Stimulated activated CD8-positive, alpha-beta memory T cell treated with anti-CD3 and anti-CD28 coated beads, Interleukin-12 subunit alpha, Interleukin-12 subunit beta, amount 100 ng/mL, for 24 hours (primary cell): ENCODE measurements around the gene GNA14.
"Not testable (repeated sequence)": the region's sequence is repeated elsewhere in the genome, so short reads cannot be mapped to it uniquely, and the experiment has no call there.

Experiments
- DNase-seq: peaks from one replicate; pipeline ENCODE4 v3.0.0-alpha.2; 2020; ENCODE audit errors: extremely low read depth

Gene GNA14

DNA sequence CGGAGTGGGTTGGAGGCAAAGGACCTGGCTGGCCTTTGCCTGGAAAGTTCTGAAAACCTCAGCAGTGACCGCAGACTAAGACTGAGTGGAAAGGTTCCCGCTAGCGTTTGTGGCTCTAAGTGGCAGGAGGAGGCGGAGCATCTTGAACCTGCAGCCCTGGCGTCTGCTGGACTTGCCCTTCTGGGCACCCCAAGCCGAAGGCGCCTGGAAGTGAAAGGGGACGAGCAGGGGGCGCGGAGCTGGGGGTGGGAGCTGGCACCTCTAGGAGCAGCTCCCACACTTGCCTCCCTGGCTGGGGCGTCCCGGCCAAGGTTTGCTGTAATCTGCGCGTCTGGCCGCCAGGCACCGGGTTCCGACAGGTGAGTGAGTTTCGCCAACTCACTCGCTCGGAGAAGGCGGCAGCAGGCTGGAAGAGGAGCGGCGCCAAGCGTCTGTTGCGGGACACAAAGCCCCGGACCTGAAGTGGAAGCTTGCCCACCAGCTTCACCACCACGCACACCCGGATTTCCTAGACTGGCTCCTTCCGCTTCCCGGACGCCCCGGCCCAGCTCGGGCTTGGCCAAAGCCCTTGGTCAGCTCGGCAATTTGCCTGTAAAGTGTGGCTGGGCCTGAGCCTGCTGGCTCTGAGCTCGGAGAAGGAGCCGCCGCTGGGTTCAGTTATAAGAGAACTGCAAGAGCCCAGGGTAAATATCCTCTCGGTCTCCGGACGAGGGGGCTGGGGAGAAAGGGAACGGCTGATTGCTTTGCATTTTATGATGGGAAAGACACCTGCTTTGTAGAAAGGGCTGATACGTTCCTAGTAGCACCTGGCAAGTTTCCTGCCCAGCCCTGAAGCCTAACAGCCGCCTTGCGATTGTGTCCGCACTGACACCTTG, at the start of gene GNA14:
GNA14 (minus strand) TSS at position 89 of the 875 bp plus-strand sequence. CDS start 529 bp downstream, outside the sequence.
- no peak for DNase-seq

DNA sequence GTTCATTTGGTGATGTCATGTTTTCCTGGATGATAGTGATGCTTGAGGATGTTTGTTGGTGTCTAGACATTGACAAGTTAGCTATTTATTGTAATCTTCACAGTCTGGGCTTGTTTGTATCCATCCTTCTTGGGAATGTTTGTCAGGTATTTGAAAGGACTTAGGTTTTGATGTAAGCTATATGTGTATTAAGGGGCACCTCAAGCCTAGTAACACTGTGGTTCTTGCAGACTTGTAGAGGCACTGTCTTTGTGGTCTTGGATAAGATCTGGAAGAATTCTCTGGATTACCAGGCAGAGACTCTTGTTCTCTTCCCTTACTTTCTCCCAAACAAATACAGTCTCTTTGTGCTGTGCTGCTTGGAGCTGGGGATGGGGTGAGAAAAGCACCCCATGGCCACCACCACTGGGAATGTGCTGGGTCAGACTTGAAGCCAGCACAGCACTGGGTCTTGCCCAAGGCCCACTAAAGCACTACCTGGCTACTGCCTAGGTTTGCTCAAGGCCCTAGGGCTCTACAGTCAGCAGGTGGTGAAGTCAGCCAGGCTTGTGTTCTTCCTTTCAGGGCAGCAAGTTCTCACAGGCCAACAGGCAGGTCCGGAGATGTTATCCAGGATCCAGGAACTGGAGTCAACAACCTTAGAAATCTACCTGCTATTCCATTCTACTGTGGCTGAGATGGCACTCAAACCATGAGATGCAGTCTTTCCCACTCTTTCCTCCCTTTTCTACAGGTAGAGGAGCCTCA, 49.3 kb upstream of the GNA14 start:
- no peak for DNase-seq

DNA sequence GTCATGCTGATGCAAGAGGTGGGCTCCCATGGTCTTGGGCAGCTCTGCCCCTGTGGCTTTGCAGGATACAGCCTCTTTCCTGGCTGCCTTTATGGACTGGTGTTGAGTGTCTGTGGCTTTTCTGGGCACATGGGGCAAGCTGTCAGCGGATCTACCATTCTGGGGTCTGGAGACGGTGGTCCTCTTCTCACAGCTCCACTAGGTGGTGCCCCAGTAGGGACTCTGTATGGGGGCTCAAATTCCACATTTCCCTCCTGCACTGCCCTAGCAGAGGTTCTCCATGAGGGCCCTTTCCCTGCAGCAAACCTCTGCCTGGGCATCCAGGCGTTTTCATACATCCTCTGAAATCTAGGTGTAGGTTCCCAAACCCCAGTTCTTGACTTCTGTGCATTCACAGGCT, 42.6 kb upstream of the GNA14 start:
- DNase-seq: not testable (repeated sequence)

DNA sequence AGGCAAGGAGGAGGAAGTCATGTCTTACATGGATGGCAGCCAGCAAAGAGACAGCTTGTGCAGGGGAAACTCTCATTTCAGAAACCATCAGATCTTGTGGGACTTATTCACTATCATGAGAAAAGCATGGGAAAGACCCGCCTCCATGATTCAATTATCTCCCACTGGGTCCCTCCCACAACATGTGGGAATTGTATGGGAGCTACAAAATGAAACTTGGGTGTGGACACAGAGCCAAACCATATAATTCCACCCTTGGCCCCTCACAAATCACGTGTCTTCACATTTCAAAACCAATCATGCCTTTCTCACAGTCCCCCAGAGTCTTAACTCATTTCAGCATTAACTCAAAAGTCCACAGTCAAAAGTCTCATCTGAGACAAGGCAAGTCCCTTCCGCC, 42.0 kb upstream of the GNA14 start:
- DNase-seq: not testable (repeated sequence)

DNA sequence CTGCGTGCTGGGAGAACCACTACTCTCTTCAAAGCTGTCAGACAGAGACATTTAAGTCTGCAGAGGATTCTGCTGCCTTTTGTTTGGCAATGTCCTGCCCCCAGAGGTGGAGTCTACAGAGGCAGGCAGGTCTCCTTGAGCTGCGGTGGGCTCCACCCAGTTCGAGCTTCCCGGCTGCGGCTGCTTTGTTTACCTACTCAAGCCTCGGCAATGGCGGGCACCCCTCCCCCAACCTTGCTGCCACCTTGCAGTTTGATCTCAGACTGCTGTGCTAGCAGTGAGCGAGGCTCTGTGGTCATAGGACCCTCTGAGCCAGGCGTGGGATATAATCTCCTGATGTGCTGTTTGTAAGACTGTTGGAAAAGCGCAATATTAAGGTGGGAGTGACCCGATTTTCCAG, 39.6 kb upstream of the GNA14 start:
- not testable (repeated sequence) for DNase-seq

DNA sequence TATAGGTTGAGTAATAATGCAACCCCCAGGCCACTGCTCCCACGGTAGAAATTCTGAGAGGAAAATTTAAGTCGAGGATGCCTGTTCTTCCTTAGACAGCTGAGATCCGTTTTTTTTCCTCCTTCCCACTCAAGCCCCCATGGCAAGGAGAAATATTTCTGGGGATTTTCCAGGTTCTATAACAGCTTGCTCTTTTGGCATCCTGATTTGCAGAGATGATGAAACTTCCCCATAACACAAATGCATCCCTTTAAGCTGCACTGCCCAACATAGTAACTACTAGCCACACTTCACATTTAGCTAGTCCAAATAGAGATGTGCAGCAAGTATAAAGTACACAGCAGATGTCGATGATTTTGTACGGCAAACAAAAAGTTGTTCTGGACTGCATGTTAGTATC, 32.5 kb upstream of the GNA14 start:
- DNase-seq: no peak

DNA sequence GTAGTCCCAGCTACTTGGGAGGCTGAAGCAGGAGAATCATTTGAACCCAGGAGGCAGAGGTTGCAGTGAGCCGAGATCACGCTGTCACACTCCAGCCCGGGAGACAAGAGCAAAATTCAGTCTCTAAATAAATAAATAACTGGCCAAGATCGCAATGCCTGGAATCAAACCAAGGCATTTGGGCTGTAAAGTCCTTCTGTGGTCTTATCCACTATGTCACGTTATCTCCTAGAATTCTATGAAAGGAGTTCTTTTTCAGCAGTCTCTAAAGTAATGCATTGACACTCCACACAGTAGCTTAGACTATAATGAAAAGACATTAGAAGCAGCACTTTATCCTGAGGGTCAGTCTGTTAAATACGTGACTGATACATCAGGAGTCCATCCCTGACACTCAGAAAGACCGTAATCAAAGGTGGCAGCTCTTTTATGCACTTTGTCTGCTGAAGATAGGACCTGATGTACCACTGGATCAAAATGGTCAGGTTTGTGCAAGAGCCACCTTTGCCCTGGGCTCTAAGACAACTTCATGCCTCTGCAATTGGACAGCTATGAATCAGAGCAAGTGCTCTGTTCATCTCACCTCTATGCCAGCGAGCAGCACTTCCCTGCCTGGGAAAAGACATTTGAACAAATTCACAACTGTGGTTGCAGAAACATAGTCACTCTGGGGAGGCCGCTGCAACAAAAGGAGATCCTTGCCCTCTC, 31.7 kb upstream of the GNA14 start:
- DNase-seq: no peak

DNA sequence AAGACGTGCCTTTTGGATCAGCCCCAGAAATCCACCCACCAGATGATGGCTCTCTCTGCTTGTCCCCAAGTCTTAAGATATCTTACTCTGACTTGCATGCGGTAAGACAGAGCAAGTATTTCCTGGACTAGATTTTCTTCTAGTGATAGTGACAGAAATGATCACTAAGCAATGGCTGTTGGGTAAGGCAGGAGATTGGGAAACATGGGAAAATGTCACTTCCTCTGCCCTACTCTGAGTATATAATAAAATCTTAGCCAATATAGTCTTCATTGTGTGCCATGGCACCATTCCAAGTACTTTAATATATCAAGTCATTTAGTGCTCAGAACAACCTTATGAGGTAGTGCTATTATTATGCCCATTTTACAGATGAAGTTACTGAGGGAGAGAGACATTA, 31.0 kb upstream of the GNA14 start:
- DNase-seq: no peak

DNA sequence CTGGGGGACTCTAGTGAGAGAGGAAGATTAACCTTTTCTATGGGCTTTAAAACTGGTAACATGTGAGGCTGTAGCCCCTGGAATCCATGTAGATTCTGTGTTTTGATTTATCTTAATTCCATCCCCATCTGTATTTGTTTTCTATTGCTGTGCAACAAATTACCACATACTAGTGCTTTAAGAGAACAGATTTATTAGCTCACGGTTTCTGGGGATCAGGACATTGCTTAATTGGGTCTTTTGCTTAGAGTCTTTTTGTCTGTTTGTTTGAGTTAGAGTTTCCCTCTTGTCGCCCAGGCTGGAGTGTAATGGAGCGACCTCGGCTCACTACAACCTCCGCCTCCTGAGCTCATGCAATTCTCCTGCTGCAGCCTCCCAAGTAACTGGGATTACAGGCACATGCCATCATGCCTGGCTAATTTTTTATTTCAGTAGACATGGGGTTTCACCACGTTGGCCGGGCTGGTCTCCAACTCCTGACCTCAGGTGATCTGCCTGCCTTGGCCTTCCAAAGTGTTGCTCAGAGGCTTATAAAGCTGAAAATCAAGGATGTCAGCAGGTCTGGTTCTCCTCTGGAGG, 29.9 kb upstream of the GNA14 start:
- DNase-seq: no peak

DNA sequence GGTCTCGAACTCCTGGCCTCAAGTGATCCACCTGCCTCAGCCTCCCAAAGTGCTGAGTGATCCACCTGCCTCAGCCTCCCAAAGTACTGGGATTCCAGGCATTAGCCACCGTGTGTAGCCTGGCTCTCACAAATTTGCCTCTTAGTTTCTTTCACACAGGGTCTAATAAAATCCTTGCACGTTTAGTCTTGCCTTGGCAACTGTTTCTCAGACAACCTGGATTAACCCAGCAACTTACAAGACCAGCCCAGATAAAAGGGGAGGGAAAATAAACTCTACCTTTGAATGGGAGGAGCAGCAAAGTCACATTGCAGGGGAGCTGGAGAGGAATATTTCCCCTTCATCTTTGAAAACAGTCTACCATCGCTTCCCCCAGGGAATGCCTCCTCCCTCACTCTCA, 29.3 kb upstream of the GNA14 start:
- DNase-seq: no peak

DNA sequence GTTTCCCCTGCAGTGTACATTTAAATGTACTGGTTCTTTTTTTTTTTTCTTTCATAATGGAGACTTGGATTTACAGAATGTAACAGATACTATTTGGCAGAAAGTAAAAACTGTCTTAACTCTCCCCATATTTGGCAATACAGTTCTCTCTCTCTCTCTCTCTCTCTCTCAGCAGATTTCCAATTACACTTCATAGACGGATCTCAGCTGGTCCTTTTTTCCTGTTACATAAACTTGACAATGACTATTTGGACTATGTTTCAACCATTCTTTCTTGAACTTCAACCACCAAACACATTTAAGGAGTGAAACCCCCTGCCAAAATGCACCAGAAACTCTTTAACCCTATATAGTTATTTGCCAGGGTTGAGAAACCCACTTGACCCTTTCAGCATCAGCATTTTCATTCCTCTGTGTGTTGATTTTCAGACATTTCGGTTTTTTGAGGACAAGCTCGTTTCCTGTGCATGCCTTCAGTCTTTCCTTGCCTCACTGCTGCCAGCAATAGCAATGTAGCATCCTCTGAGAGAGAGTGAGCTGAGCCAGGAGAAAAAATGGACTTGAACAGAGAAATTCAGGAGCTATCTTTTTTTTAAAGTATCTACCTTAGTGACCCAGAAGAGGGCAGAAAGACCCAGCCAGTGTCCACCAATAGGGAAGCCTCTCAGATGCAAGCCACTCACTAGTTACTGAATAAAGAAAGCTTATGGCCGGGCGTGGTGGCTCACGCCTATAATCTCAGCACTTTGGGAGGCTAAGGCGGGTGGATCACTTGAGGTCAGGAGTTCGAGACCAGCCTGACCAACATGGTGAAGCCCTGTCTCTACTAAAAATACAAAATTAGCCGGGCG, 26.0 kb upstream of the GNA14 start:
- DNase-seq: no peak

DNA sequence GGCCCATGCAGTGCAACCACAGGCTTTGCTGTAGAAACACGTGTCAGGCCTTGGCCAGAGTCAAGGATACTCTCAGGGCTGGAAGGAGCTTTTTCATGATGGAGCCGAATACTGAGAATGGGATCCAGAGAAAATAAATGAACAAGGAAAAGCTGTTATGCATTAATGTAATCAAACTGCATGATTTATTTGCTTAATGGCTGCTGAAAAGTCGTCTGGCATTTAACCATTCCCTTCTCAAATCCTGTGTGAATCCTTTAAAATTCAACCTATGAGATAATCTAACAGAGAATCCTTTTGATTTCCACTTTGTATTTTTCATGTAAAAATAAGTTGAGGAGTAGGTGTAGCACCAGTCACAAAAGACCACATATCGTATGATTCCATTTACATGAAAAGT, 24.1 kb upstream of the GNA14 start:
- DNase-seq: no peak

DNA sequence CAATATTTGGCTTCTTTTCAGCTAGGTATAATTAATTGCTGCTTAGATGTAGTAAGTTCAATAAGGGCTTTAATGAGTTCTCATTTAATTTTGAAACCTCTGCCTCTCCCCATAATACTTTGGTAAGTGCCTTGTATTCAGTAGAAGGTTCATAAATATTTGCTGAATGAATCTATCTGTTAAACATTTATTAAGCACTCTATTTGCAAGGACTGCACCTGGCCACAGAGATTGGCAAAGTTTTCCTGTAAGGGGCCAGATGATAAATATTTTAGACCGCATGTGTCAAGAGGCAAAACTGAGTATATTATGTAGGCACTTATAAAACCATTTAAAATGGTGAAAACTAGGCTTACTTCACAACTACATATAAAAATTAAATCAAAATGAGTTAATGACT, 19.0 kb upstream of the GNA14 start:
- no peak for DNase-seq

DNA sequence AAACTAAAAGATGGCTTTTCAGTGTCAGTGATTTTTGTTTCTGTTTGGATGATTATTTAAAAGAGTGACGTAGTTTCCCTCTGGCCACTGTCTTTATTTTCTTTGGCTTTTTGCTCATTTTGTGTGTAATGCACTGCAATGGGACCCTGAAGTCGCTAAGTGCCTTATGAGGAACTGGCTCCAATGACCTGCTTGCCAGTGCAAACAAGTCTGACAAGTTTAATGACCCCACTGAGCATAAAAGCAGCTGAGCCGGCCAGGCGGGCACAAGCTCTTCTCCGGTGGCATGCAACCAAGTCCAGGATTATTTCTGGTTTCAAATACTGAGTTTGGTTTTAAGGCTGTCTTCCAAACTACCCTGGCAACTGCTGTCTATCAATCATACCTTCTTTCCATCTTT, 15.6 kb upstream of the GNA14 start:
- DNase-seq: no peak

DNA sequence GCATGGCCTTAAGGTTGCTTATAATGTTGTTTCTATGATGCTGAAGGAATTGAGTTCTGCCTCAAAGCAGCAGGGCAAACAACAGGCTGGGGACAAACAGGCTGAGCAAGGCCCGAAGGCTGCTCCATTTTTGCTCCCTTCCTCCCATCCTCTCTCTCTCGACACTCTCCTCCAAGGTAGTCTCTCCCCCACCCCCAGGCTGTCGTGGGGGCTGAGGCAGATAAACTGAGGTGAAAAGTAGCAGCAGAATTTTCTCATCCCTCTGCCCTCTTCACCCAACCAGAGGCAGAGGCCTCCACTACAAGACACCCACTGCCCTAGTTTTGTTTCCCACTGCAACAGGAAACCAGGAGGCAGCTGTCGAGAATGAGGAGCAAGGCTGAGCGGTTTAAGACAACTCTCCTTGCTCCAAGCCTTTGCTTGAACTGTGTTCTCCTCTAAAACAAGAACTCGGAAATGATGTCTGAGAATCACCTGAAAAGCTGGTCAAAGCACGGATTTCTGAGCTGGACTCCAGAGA, 13.5 kb upstream of the GNA14 start:
- DNase-seq: no peak

DNA sequence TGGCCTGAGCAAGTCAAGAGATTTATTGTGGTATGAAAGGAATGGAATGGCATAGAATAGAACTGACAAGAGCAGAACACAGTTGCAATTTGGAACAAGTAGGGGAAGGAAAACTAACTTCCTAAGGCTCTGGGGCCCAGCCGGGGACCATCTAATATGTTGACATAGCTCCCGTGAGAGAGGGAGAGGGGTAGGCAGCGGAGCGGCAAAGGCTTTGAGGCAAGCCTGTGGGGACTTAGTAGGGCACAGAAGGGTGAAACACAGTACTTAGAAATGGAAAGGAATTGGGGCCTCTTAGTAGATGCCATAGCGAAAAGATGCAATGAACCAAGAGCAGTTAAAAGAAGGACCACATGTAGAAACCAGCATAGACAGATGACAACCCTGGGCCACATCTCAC, 11.8 kb upstream of the GNA14 start:
- no peak for DNase-seq

DNA sequence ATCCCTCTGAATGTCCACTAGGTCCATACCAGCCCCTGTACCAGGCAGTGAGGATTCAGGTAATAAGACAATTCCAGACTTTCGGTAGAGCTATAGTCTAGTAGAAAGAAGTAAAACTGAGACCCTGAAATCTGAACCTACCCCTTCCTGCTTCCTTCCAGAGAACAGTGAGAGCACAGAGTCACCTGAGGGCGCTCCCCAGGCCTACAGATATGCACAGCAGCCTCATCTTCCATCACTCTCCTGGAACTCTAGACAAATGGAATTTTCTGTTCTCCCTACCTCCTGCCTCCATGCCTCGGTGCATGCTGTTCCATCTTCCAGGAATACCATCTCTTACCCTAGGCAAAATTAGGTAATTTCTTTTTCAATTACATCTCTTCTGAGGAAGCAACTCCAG, 3.1 kb upstream of the GNA14 start:
- no peak for DNase-seq

DNA sequence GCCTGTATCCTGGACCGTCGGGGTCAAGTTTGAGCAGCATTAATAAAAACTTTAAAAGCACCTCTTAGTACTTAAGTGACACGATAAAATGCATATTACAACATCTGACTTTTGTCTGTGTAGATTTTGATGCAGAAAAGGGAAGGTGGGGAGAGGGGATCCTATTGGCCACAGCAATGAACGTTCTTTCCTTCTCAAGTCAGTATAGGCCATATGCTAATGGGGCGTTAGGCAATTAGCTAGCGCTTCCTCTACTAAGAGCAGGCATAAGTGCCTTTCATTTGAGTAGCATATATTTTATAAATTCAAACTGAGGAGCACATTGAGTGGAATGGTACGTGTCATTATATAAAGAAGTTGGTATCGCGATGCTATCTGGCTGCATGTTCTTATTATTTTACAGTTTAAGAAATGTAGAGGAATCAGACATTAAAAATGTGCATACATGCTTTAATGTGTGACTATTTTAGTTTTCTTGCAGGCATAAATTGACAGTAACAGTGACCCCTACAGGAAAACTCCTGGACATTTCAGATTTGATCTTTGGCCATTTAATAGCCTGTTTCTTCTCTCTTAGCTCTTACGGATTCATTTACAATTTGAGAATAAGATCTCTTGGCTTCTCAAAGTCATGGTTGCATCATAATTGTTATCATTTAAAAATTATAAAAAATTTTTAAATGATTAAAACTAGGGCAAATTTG, 1.1 kb upstream of the GNA14 start:
- DNase-seq: no peak

DNA sequence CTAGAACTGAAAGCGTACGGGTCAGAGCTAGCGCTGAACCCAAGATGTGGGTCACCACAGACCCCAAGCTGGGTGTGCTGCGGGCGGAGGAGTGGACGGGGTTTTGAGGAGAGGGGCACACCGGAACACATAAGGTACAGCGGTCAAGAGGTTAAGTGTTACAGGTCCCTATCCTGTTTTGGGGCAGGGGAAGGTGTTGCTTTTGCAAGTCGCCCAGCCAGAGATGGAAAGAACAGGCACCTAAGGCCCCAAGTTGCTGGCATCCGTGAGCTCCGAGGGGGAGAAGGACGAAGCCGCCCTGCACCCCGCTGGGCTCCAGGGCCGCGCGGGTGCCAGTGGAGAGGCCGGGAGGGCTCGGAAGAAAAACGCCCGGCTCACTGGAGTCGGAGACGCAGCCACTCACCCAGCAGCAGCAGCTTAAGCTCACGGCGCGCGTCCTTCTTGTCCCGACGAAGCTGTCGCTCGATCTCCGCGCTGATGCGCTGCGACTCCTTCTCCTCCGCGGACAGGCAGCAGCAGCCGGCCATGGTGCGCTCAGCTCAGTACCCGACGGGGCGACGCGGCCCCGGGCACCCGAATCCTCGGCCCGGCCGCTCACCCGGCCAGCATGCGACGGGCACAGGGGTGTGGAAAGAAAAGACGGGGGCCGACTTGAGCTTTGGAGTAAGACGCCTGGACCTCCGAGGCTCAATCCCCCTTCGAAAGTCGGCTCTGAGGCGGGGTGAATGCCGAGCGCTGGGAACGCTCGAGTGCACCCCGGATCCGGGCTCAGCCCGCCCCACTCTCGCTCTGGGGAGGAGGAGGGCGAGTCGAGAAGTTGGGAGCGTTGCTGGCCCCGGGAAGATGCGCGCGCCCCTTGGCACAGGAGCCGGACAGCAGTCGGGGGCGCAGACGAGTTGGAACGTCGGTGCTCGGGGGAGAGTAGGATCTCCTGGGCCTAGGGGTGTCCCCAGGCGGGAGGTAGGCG, 572 bp downstream of the GNA14 start:
- DNase-seq: no peak
